ENCODE measurements around the gene MED13. TPM values are rescaled to one million over a fixed set of nuclear protein-coding genes. Genes with fewer than 3 reads are reported as not detected.
"Not testable (repeated sequence)": the region's sequence is repeated elsewhere in the genome, so short reads cannot be mapped to it uniquely, and the experiment has no call there.

The MED13 gene
- total RNA-seq, 4 donors from 2014 or later = 24.3 to 69.0 (median 51.0) TPM

GRCh38 chr17:61895391-61895790, 169.7 kb downstream of the MED13 start:
- no peak for TF ChIP-seq CTCF (IDR thresholded peaks at IDR 0.05)
- TF ChIP-seq POLR2A (IDR thresholded peaks at IDR 0.05) = no peak
- H3K27ac ChIP-seq = no peak overlapping the region
- H3K27me3 ChIP-seq = no peaks in the 10 kb centered on the region
- WGBS, 2 donors = 40 to 84% methylated on average over 2 of the region's 2 CpGs
- H3K4me1 ChIP-seq = no peaks in the 10 kb centered on the region
- no peak overlapping the region for H3K4me3 ChIP-seq
- no peak for DNase-seq
- no peaks in the 10 kb centered on the region for H3K9me3 ChIP-seq
- intact Hi-C loops (cut with DNase I) = no loop called here
- peaks cover 7 to 99% (median 9%) of the 10 kb centered on the region in 3 donors for H3K36me3 ChIP-seq

- H3K27me3 ChIP-seq; intact Hi-C loops (cut with DNase I); DNase-seq; H3K27ac ChIP-seq; H3K9me3 ChIP-seq; H3K4me1 ChIP-seq; H3K4me3 ChIP-seq: not testable (repeated sequence)
- WGBS, 2 donors = 73 to 86% methylated on average over 5 of the region's 5 CpGs
- peaks cover 7 to 99% (median 11%) of the 10 kb centered on the region in 3 donors for H3K36me3 ChIP-seq
Observed at GRCh38 chr17:61894310-61894709, 170.8 kb downstream of the MED13 start.

Other genes with a start within 250 kb of the MED13 start
- gene BRIP1, start 201.8 kb downstream of the MED13 start, total RNA-seq = 1 to 10 TPM; 1.6 to 7.0 (median 3.2) TPM
- gene INTS2, start 137.3 kb downstream of the MED13 start, total RNA-seq = 10 to 100 TPM in 3 of 4 donors, 1 to 10 TPM in 1; 7.6 to 11.8 (median 10.7) TPM

Measured in esophagus squamous epithelium (tissue), 5 donors.